ENCODE measurements around the gene TCF7. TPM values are rescaled to one million over a fixed set of nuclear protein-coding genes. Genes with fewer than 3 reads are reported as not detected.

TCF7 gene
- total RNA-seq, 1 donor, result 3.3 TPM

GRCh38 chr5:134153241-134153640 is 38.8 kb downstream of the TCF7 start:
- Histone ChIP-seq H3K27me3 (ENCODE audit: insufficient read depth, low read length) (no peaks in the 10 kb centered on the region), H3K27ac (ENCODE audit: low read depth, low read length) (no peak overlapping the region), H3K4me1 (ENCODE audit: insufficient read depth, low read length) (peaks cover 7% of the 10 kb centered on the region), H3K4me2 (ENCODE audit: insufficient read depth, low read length) (no peak overlapping the region), H3K4me3 (ENCODE audit: insufficient read depth, low read length) (no peak overlapping the region), H3K36me3 (ENCODE audit: insufficient read depth, low read length) (peaks cover 87% of the 10 kb centered on the region), H3K9me3 (ENCODE audit: low read depth, low read length) (no peaks in the 10 kb centered on the region), H2AFZ (ENCODE audit: low read length) (no peak overlapping the region), H3K79me2 (ENCODE audit: insufficient read depth, low read length) (peaks cover 74% of the 10 kb centered on the region), H4K20me1 (ENCODE audit: insufficient read depth, low read length) (peaks cover 33% of the 10 kb centered on the region)
- TF ChIP-seq CTCF (IDR thresholded peaks at IDR 0.05; ENCODE audit: extremely low read depth, low read depth, low read length), result no peak
- DNase-seq (ENCODE audit: insufficient read length, low spot score, missing footprints), result no peak

- Histone ChIP-seq H3K79me2 (ENCODE audit: insufficient read depth, low read length) (peaks cover 75% of the 10 kb centered on the region), H3K27ac (ENCODE audit: low read depth, low read length) (no peak overlapping the region), H3K36me3 (ENCODE audit: insufficient read depth, low read length) (peaks cover 87% of the 10 kb centered on the region), H2AFZ (ENCODE audit: low read length) (no peak overlapping the region), H3K4me1 (ENCODE audit: insufficient read depth, low read length) (peaks cover 5% of the 10 kb centered on the region), H3K4me2 (ENCODE audit: insufficient read depth, low read length) (no peak overlapping the region), H3K9me3 (ENCODE audit: low read depth, low read length) (no peaks in the 10 kb centered on the region), H4K20me1 (ENCODE audit: insufficient read depth, low read length) (peaks cover 30% of the 10 kb centered on the region), H3K4me3 (ENCODE audit: insufficient read depth, low read length) (no peak overlapping the region), H3K27me3 (ENCODE audit: insufficient read depth, low read length) (no peaks in the 10 kb centered on the region)
- TF ChIP-seq CTCF (IDR thresholded peaks at IDR 0.05; ENCODE audit: extremely low read depth, low read depth, low read length), result no peak
- no peak for DNase-seq (ENCODE audit: insufficient read length, low spot score, missing footprints)
Observed at GRCh38 chr5:134153657-134154056, 39.2 kb downstream of the TCF7 start.

GRCh38 chr5:134161513-134162395 is 47.3 kb downstream of the TCF7 start:
- Histone ChIP-seq H3K9me3 (ENCODE audit: low read depth, low read length) (peaks cover 2% of the 10 kb centered on the region), H4K20me1 (ENCODE audit: insufficient read depth, low read length) (peaks cover 20% of the 10 kb centered on the region), H3K36me3 (ENCODE audit: insufficient read depth, low read length) (peaks cover 89% of the 10 kb centered on the region), H2AFZ (ENCODE audit: low read length) (no peak overlapping the region), H3K27ac (ENCODE audit: low read depth, low read length) (no peak overlapping the region), H3K4me2 (ENCODE audit: insufficient read depth, low read length) (no peak overlapping the region), H3K4me1 (ENCODE audit: insufficient read depth, low read length) (no peaks in the 10 kb centered on the region), H3K4me3 (ENCODE audit: insufficient read depth, low read length) (no peak overlapping the region), H3K27me3 (ENCODE audit: insufficient read depth, low read length) (no peaks in the 10 kb centered on the region), H3K79me2 (ENCODE audit: insufficient read depth, low read length) (peaks cover 63% of the 10 kb centered on the region)
- no peak for DNase-seq (ENCODE audit: insufficient read length, low spot score, missing footprints)
- no peak for TF ChIP-seq CTCF (IDR thresholded peaks at IDR 0.05; ENCODE audit: extremely low read depth, low read depth, low read length)

GRCh38 chr5:134162592-134162991 is 48.1 kb downstream of the TCF7 start:
- TF ChIP-seq CTCF (IDR thresholded peaks at IDR 0.05; ENCODE audit: extremely low read depth, low read depth, low read length), result no peak
- H3K27me3 ChIP-seq (ENCODE audit: insufficient read depth, low read length), result no peaks in the 10 kb centered on the region
- peaks cover 2% of the 10 kb centered on the region for H3K9me3 ChIP-seq (ENCODE audit: low read depth, low read length)
- peaks cover 89% of the 10 kb centered on the region for H3K36me3 ChIP-seq (ENCODE audit: insufficient read depth, low read length)
- H3K27ac ChIP-seq (ENCODE audit: low read depth, low read length), result no peak overlapping the region
- no peaks in the 10 kb centered on the region for H3K4me1 ChIP-seq (ENCODE audit: insufficient read depth, low read length)
- H3K4me3 ChIP-seq (ENCODE audit: insufficient read depth, low read length), result no peak overlapping the region
- no peak overlapping the region for H3K4me2 ChIP-seq (ENCODE audit: insufficient read depth, low read length)
- peaks cover 70% of the 10 kb centered on the region for H3K79me2 ChIP-seq (ENCODE audit: insufficient read depth, low read length)
- peaks cover 25% of the 10 kb centered on the region for H4K20me1 ChIP-seq (ENCODE audit: insufficient read depth, low read length)
- no peak overlapping the region for H2AFZ ChIP-seq (ENCODE audit: low read length)
- no peak for DNase-seq (ENCODE audit: insufficient read length, low spot score, missing footprints)
